ENCODE data around the gene ANKS1A.

DNA sequence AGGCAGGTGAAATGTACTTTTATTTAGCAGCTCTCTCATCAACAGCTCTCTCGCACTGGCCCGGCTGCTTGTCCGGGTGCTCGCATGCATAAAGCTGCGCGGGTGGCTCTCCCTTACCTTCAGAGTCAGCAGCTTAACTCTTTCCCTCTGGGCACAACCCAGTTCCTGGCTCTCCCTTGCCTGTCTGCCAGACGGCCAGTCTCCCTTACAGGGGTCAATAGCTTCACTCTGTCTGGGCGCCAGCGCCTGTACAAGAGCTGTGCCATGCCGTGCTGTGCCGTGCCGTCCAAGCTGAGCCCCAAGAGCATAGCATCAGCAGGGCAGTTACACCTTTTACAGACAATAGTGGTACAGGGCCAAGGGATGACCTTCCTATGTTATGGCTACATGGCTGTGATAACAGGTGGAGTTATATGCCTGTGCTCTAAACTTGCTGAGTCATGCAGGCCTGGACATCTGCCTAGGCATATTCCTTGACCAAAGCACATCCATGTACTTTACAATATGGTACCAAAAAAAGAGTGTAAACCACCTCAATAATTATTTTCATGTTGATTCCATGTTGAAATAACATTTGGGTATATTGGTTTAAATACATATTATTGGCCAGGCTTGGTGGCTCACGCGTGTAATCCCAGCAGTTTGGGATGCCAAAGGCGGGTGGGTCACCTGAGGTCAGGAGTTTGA is 49.2 kb upstream of the ANKS1A start:
- no peak for TF ChIP-seq POLR2A (IDR thresholded peaks at IDR 0.05)
- TF ChIP-seq, protein P1, sequence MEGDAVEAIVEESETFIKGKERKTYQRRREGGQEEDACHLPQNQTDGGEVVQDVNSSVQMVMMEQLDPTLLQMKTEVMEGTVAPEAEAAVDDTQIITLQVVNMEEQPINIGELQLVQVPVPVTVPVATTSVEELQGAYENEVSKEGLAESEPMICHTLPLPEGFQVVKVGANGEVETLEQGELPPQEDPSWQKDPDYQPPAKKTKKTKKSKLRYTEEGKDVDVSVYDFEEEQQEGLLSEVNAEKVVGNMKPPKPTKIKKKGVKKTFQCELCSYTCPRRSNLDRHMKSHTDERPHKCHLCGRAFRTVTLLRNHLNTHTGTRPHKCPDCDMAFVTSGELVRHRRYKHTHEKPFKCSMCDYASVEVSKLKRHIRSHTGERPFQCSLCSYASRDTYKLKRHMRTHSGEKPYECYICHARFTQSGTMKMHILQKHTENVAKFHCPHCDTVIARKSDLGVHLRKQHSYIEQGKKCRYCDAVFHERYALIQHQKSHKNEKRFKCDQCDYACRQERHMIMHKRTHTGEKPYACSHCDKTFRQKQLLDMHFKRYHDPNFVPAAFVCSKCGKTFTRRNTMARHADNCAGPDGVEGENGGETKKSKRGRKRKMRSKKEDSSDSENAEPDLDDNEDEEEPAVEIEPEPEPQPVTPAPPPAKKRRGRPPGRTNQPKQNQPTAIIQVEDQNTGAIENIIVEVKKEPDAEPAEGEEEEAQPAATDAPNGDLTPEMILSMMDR (IDR thresholded peaks at IDR 0.05): no peak
